ENCODE results near the gene DALRD3.

DNA sequence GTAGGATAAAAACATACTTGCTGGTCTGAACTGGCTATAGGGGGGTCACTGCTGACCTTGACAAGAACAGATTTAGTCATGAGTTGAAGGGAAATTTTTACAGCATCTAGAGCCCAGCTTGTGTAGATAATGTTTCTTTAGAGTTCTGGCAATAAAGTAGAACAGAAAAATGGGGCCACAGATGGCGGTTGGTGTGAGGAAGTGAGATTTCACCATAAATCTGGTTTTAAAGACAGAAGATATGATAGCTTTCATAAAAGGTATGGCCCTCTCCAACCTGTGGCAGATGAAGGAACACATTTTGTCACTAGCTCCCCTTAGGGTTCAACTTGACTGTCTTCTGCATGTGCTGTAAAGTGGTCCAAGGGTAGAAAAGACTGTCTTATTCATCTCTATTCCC is 35.2 kb upstream of the DALRD3 start:
- TF ChIP-seq, protein P1, sequence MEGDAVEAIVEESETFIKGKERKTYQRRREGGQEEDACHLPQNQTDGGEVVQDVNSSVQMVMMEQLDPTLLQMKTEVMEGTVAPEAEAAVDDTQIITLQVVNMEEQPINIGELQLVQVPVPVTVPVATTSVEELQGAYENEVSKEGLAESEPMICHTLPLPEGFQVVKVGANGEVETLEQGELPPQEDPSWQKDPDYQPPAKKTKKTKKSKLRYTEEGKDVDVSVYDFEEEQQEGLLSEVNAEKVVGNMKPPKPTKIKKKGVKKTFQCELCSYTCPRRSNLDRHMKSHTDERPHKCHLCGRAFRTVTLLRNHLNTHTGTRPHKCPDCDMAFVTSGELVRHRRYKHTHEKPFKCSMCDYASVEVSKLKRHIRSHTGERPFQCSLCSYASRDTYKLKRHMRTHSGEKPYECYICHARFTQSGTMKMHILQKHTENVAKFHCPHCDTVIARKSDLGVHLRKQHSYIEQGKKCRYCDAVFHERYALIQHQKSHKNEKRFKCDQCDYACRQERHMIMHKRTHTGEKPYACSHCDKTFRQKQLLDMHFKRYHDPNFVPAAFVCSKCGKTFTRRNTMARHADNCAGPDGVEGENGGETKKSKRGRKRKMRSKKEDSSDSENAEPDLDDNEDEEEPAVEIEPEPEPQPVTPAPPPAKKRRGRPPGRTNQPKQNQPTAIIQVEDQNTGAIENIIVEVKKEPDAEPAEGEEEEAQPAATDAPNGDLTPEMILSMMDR (IDR thresholded peaks at IDR 0.05; ENCODE audit: low read depth, low read length), result no peak
- no peak for TF ChIP-seq EZH2phosphoT487 (IDR thresholded peaks at IDR 0.05; ENCODE audit: low read depth)

All from OCI-LY3 (cell line).